HL-60/S4 (cell line): ENCODE data around the gene PDE8A.

Source experiments
- in situ Hi-C: fragments of 300-500 bp; cut with MboI; formaldehyde crosslinking; loops from 2 replicates; pipeline ENCODE4 v1.14.3; 2022; ENCODE audit warnings: low sequenced_read_pairs

PDE8A gene

GRCh38 chr15:85029221-85029620 is 47.6 kb downstream of the PDE8A start:
- in situ Hi-C loops = loop anchor here (10.0 kb wide), 1 partner anchor 56 kb away; no protein-coding TSS in a partner anchor

GRCh38 chr15:85030301-85030929 is 48.8 kb downstream of the PDE8A start:
- in situ Hi-C loops = no loop called here

- in situ Hi-C loops = no loop called here
Observed at GRCh38 chr15:85031086-85031943, 49.7 kb downstream of the PDE8A start.

GRCh38 chr15:85031944-85032558 is 50.4 kb downstream of the PDE8A start:
- in situ Hi-C loops = no loop called here

GRCh38 chr15:85033148-85033547 is 51.5 kb downstream of the PDE8A start:
- in situ Hi-C loops = no loop called here

GRCh38 chr15:85034276-85034675 is 52.6 kb downstream of the PDE8A start:
- in situ Hi-C loops = no loop called here

- in situ Hi-C loops = no loop called here
Observed at GRCh38 chr15:85035980-85036379, 54.3 kb downstream of the PDE8A start.

- in situ Hi-C loops = no loop called here
Observed at GRCh38 chr15:85036716-85037115, 55.1 kb downstream of the PDE8A start.

GRCh38 chr15:85037641-85038040 is 56.0 kb downstream of the PDE8A start:
- in situ Hi-C loops = no loop called here

GRCh38 chr15:85041230-85041629 is 59.6 kb downstream of the PDE8A start:
- in situ Hi-C loops = no loop called here

- in situ Hi-C loops = no loop called here
Observed at GRCh38 chr15:85044251-85044853, 62.7 kb downstream of the PDE8A start.

- in situ Hi-C loops = no loop called here
Observed at GRCh38 chr15:85044894-85045293, 63.2 kb downstream of the PDE8A start.

- in situ Hi-C loops = no loop called here
Observed at GRCh38 chr15:85045615-85046014, 64.0 kb downstream of the PDE8A start.

GRCh38 chr15:85047271-85047948 is 65.8 kb downstream of the PDE8A start:
- in situ Hi-C loops = no loop called here

- in situ Hi-C loops = no loop called here
Observed at GRCh38 chr15:85048430-85048829, 66.8 kb downstream of the PDE8A start.

- in situ Hi-C loops = no loop called here
Observed at GRCh38 chr15:85049805-85050204, 68.1 kb downstream of the PDE8A start.

GRCh38 chr15:85059734-85060133 is 78.1 kb downstream of the PDE8A start:
- in situ Hi-C loops = no loop called here

GRCh38 chr15:85062560-85062959 is 80.9 kb downstream of the PDE8A start:
- in situ Hi-C loops = no loop called here

GRCh38 chr15:85063088-85063487 is 81.4 kb downstream of the PDE8A start:
- in situ Hi-C loops = no loop called here

GRCh38 chr15:85063522-85064079 is 81.9 kb downstream of the PDE8A start:
- in situ Hi-C loops = no loop called here

- in situ Hi-C loops = no loop called here
Observed at GRCh38 chr15:85064710-85065109, 83.1 kb downstream of the PDE8A start.
